Panc1 (cell line): Measurements from ENCODE around the gene NEK1.

Source experiments
- CTCF ChIP-seq: fragments of 450-650 bp; IDR thresholded peaks from 2 replicates; pipeline ENCODE4 v1.5.1; 2017; ENCODE audit warnings: mild to moderate bottlenecking
- POLR2AphosphoS5 ChIP-seq: IDR thresholded peaks from 2 replicates; pipeline ENCODE4 v1.6.1; 2012; ENCODE audit warnings: mild to moderate bottlenecking, low read depth, low read length, moderate library complexity
- SIN3A ChIP-seq: IDR thresholded peaks from 2 replicates; pipeline ENCODE4 v1.6.1; 2012; ENCODE audit warnings: low read depth, mild to moderate bottlenecking, low read length, moderate library complexity, borderline replicate concordance; ENCODE audit not compliant: insufficient read depth
- TF ChIP-seq, protein P1 (sequence below), 2 experiments: IDR thresholded peaks; 2 replicates each; pipeline ENCODE4 v1.6.1; 2011 to 2012; ENCODE audit warnings: low read depth in 2 of 2, control low read depth in 1 of 2, low read length in 1 of 2, mild to moderate bottlenecking in 1 of 2, moderate library complexity in 1 of 2; ENCODE audit not compliant: insufficient read depth in 1 of 2

- TF ChIP-seq CTCF (no peak), POLR2AphosphoS5 (no peak), SIN3A (no peak)
- TF ChIP-seq, protein P1, sequence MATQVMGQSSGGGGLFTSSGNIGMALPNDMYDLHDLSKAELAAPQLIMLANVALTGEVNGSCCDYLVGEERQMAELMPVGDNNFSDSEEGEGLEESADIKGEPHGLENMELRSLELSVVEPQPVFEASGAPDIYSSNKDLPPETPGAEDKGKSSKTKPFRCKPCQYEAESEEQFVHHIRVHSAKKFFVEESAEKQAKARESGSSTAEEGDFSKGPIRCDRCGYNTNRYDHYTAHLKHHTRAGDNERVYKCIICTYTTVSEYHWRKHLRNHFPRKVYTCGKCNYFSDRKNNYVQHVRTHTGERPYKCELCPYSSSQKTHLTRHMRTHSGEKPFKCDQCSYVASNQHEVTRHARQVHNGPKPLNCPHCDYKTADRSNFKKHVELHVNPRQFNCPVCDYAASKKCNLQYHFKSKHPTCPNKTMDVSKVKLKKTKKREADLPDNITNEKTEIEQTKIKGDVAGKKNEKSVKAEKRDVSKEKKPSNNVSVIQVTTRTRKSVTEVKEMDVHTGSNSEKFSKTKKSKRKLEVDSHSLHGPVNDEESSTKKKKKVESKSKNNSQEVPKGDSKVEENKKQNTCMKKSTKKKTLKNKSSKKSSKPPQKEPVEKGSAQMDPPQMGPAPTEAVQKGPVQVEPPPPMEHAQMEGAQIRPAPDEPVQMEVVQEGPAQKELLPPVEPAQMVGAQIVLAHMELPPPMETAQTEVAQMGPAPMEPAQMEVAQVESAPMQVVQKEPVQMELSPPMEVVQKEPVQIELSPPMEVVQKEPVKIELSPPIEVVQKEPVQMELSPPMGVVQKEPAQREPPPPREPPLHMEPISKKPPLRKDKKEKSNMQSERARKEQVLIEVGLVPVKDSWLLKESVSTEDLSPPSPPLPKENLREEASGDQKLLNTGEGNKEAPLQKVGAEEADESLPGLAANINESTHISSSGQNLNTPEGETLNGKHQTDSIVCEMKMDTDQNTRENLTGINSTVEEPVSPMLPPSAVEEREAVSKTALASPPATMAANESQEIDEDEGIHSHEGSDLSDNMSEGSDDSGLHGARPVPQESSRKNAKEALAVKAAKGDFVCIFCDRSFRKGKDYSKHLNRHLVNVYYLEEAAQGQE (IDR thresholded peaks at IDR 0.05; ENCODE audit: insufficient read depth in 1 of 2, low read depth in 2 of 2, low read length in 1 of 2) = no peak
These were observed 127.9 kb downstream of the NEK1 start for GRCh38 chr4:169484485-169484884.
